WI38 (cell line): Measurements from ENCODE around the gene ZNF319.
"Not testable (repeated sequence)": the region's sequence is repeated elsewhere in the genome, so short reads cannot be mapped to it uniquely, and the experiment has no call there.

Experiments
- H3K4me3 ChIP-seq: 2 replicates; pipeline ENCODE4 v1.5.1; 2011; ENCODE audit warnings: low read depth, mild to moderate bottlenecking, control low read depth, low read length
- TF ChIP-seq, protein P1 (sequence below): IDR thresholded peaks from 2 replicates; pipeline ENCODE4 v1.5.1; 2012; ENCODE audit warnings: low read depth, mild to moderate bottlenecking, control low read depth, low read length

The ZNF319 gene

DNA sequence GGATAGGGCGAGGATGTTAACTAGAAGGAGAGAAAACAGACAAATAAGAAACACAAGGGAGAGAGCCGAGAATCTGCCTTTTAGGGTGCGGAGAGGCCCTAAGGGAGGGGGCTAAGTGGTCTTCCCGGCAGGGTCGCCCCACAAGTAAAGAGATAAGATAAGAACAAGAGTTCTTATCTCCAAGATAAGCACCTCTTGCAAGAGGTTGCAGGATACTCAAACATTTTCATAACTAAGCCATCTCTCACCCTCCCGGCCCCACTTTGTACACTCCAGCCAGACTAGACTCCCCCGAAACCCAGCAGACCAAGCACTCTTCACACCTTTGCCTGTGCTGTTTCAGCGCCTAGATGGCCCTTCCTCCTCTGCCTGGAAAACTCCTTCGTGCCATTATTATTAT, 14.3 kb downstream of the ZNF319 start:
- TF ChIP-seq, protein P1, sequence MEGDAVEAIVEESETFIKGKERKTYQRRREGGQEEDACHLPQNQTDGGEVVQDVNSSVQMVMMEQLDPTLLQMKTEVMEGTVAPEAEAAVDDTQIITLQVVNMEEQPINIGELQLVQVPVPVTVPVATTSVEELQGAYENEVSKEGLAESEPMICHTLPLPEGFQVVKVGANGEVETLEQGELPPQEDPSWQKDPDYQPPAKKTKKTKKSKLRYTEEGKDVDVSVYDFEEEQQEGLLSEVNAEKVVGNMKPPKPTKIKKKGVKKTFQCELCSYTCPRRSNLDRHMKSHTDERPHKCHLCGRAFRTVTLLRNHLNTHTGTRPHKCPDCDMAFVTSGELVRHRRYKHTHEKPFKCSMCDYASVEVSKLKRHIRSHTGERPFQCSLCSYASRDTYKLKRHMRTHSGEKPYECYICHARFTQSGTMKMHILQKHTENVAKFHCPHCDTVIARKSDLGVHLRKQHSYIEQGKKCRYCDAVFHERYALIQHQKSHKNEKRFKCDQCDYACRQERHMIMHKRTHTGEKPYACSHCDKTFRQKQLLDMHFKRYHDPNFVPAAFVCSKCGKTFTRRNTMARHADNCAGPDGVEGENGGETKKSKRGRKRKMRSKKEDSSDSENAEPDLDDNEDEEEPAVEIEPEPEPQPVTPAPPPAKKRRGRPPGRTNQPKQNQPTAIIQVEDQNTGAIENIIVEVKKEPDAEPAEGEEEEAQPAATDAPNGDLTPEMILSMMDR, result no peak
- H3K4me3 ChIP-seq, result no peak overlapping the region

DNA sequence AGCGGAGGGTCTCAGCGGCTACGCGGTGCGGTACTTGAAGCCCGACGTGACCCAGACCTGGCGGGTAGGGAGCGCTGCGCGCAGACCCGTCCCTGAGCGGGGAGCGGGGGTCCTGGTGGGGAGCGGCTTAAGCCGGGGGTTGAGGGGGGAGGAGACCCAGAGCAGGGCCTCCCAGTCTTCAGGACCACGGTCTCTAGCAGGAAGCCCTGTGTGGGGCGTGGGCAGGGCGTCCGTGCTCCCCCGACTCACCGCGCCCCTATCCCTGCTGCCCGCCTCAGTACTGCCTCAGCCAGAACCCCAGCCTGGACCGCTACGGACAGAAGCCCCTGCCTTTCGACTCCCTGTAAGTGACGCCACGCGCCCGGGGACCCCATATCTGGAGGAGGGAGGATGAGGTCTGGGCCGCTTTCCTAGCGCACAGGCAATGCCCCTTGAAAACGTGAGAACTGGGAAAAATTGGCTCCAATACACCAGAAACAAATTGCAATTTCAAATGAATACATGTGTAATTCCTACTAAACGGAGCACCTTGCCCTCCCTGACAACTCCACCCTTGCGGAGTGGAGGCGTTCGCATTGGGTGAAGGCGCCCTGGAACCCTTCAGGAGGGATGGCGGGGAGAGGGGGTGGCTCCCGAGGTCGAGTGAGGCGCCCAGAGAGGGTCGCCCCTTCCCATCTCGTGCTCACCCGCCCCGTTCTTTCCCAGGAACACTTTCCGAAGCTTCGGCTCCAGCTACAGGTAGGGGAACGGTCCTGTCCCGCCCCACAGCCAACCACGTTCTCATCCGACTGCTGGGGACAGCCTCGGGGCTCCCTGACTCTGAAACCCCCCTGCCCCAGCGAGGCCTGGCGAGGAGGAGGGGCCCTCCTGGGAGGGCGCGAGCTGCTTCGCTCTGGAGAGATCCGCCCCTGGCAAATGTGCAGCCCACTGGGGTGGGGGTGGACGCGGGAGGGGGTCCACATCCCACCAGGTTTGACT, 15.0 kb downstream of the ZNF319 start:
- TF ChIP-seq, protein P1, result no peak
- peak overlapping the region; percentile 63 for H3K4me3 ChIP-seq

DNA sequence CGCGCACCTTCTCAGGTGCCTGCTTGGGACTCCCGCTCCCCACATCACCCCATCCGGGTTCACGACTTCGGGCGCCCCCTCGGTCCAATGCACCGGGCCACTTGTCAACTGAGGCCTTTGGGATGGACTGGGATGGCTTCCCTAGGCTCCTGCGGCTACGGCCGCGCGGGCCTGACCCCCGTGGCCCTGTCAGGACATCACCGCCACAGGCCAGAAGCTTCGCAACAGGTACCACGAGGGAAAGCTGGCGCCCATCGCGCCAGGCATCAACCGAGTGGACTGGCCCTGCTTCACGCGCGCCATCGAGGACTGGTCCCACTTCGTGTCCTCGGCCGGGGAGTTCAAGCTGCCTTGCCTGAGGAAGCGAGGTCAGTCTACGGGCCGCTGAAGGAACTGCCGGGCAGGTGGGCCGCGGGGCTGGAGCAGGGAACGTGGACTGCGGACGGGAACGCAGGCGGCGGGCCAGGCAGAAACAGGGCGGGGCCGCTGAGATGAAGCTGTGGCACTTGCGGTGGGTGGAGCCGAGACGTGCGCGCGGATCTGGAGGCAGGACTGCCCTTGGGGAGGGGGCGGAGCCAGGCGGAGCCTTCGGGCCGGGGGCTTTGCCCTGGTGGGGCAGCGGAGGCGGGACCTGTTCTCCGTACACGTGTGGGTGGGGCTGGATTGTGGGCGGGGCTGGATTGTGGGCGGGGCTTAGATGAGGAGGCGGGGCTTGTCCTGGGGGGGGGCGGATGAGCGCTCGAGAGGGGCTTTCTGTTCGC, 15.8 kb downstream of the ZNF319 start:
- TF ChIP-seq, protein P1, result no peak
- H3K4me3 ChIP-seq, result peak overlapping the region; percentile 63

DNA sequence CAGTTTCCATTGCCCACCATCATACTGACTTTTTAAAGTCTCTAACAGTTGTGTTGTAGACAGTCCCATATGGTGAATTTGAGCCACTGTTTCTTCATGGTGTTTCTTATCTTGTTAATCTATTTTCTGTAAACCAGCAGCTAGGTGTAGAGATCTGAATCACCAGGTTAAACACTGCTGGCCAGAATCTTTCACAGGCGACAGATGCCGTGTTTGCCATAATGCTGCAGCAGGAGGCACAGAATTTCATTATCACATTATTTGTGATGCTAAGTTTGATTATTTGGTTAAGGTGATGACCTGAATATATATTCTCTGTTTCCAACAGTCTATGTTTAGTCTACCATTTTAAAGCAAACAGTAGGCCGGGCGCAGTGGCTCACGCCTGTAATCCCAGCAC, 18.1 kb downstream of the ZNF319 start:
- TF ChIP-seq, protein P1, result no peak
- H3K4me3 ChIP-seq, result no peak overlapping the region

DNA sequence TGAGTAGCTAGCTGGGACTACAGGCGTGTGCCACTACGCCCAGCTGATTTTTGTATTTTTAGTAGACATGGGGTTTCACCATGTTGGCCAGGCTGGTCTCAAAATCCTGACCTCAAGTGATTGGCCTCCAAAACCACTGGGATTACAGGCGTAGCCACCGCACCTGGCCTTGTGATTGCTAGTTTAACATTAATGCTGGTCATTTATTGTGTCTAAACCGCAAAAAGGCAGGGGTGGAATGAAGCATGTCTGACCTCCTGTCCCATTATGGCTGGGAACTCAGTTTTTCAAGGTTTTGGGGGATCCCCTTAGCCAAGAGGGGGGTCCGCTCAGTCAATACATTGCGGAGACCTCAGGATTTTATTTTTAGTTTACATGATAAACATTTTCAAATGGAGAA, 18.8 kb downstream of the ZNF319 start:
- H3K4me3 ChIP-seq, result no peak overlapping the region
- TF ChIP-seq, protein P1, result no peak

DNA sequence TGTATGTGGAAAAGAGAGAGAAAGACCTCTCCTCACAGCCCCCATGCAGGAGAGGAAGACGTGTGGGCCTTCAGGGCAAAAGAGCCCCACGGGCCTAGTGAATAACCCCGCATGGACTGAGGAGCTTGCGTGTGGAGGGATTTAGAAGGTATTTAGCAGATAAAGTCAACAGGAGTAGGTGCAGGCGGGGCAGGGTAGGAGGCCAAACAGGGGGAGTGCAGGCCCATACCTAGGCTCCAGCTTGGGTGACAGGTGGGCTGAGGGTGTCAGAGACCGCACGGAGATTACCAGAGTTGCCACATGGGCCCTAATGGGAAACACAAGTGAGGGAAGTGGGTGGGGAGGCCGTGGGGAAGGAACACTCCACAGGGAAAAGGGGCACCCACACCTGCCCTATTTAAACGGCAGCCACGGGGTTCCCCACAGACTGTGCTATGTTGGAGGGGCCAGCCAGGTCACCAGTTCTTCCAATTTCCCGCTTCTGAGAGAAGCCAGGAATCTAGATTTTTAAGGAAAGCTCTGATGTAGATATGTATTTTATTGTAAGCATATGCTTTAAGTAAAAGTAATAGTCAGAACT, 21.4 kb downstream of the ZNF319 start:
- TF ChIP-seq, protein P1, result no peak
- no peak overlapping the region for H3K4me3 ChIP-seq

DNA sequence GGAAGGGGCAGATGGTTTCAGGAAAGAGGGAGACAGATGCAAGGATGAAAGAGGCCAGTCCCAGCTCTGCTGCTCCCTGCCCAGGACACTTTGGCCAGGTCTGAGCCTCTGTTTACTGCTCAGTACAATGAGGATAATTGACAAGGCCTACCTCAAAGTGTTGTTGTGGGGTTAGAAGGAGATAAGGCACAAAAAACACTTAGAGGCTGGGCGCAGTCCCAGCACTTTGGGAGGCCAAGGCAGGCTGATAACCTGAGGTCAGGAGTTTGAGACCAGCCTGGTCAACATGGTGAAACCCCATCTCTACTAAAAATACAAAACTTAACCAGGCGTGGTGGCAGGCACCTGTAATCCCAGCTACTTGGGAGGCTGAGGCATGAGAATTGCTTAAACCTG, 22.4 kb downstream of the ZNF319 start:
- not testable (repeated sequence) for H3K4me3 ChIP-seq
